Activated T-helper 17 cell treated with anti-CD3 and anti-CD28 coated beads, Interleukin-2, amount 50 U/mL, for 72 hours (primary cell): ENCODE measurements around the gene TRABD2B. TPM values are rescaled to one million over a fixed set of nuclear protein-coding genes. Genes with fewer than 3 reads are reported as not detected.

ENCODE experiments used
- ATAC-seq: fragments of 150-1000 bp; cut with Tn5 transposase; replicated peaks from 2 replicates; pipeline ENCODE4 v1.10.0; 2021; ENCODE audit warnings: mild to moderate bottlenecking, moderate library complexity
- H3K27ac Mint-ChIP-seq: one replicate; pipeline ENCODE4 v1.8.0; 2022; ENCODE audit warnings: mixed read lengths
- H3K27me3 Mint-ChIP-seq: one replicate; pipeline ENCODE4 v1.8.0; 2022; ENCODE audit warnings: mixed read lengths
- H3K36me3 Mint-ChIP-seq: one replicate; pipeline ENCODE4 v1.8.0; 2022; ENCODE audit warnings: low read depth, mild to moderate bottlenecking, mixed read lengths
- H3K4me1 Mint-ChIP-seq: one replicate; pipeline ENCODE4 v1.8.0; 2022; ENCODE audit warnings: mixed read lengths
- H3K4me3 Mint-ChIP-seq: one replicate; pipeline ENCODE4 v1.8.0; 2022; ENCODE audit warnings: mild to moderate bottlenecking, mixed read lengths
- H3K9me3 Mint-ChIP-seq: one replicate; pipeline ENCODE4 v1.8.0; 2022; ENCODE audit warnings: mixed read lengths
- total RNA-seq, 2 donors: library from RNA; stranded (reverse); gene quantifications; one replicate each; pipeline ENCODE4 v1.2.3, GENCODE V29; 2022

TRABD2B gene
- total RNA-seq, 2 donors from 2014 or later: not detected

DNA sequence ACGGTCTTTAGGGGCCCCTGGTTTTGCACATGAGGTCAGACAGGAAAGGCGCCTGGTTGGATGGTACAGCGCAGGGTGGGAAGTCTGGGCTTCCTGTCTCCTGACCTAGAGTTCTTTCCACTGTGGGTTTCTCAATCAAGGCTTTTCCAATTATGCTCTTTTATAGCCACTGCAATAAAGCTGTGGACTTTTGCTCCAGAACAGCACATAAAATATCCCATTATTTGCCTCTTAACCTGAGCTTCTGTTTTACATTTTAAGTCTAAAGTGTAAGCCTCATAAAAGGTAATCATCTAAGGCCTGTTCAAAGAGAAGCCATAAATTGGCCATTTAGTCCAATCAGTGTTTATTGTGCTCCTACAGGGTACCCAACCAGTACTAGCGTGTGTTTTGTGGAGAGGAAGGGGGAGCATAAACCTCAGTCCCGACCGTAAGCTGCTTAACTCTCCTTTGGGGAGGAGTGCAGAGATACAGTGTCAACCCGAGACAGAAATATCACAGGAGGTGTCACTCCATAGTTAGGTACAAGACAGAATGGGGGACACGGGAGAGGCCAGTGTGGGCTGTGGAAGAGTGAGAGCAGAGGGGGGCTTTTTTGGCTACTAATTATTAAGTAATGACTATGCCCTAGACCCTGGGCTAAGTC, 270.0 kb downstream of the TRABD2B start:
- Mint-ChIP-seq H3K4me1 (no peaks in the 10 kb centered on the region), H3K4me3 (no peak overlapping the region), H3K9me3 (no peaks in the 10 kb centered on the region), H3K27ac (no peak overlapping the region), H3K27me3 (peaks cover 30% of the 10 kb centered on the region), H3K36me3 (no peaks in the 10 kb centered on the region)
- no peak for ATAC-seq

DNA sequence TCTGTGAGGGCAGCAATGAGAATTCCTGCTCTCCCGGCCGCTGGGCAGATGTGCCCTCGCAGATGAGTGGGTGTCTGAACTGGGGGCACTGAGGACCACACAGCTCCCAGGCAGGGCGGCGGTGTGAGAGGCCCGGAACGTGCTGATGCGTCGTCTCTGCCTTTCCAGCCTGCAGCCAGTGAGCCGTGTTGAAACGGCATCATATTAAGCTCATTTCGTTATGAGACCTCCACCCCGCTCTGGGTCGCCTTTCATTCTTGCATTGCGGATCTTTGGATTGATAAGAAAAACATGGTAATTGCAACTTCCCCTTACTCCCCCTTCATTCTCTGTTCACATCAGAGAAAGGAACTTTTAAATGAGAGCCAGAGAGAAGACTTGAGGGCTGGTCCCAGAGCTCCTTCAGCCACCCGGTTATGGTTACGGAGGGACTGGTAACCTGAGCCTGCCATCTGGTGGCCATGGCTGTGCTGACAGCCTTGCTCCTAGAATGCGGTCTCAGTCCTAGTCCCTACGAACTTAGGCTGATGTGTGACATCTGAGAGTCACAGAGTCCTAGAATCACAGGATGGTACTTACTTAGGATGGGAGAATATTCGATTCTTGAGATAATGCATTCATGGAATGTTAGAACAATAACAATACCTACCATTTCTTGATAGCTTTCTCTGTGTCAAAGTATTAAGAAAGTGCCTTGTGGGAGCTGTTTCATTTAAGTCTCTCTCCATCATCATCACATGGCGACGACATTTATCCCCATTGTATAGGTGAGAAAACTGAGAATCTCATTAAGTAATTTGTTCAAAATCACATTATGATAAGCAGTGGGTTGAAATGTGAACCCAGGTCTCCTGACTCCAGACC, 271.0 kb downstream of the TRABD2B start:
- peak; percentile 85 for ATAC-seq
- Mint-ChIP-seq H3K27me3 (peaks cover 35% of the 10 kb centered on the region), H3K4me3 (peak overlapping the region; percentile 45), H3K27ac (no peak overlapping the region), H3K9me3 (no peaks in the 10 kb centered on the region), H3K4me1 (no peaks in the 10 kb centered on the region), H3K36me3 (no peaks in the 10 kb centered on the region)

DNA sequence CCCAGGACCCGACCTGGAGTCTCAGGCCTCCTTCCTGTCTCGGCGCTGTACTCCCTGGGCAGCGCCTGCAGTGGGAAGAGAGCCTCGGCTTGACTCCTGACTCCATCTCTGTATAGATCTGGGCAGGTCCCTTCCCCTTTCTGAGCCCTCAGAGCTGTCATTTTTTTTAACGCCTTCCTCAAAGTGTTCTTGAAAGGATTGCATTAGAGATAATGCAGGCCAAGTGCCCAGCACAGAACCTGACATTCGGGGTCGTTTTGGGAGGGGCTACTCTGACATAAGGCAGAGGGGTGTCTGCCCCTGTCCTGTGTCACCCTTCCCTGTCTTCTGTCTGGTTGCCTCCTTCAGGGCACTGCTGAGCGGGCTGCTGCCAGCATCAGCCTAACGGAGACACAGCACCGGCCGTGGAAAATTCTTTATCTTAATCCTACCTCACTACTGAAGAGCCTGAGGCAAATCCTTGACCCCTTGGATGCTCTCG, 271.6 kb downstream of the TRABD2B start:
- H3K27me3 Mint-ChIP-seq: peaks cover 35% of the 10 kb centered on the region
- H3K27ac Mint-ChIP-seq: no peak overlapping the region
- ATAC-seq: no peak
- no peaks in the 10 kb centered on the region for H3K4me1 Mint-ChIP-seq
- H3K36me3 Mint-ChIP-seq: no peaks in the 10 kb centered on the region
- H3K4me3 Mint-ChIP-seq: peak overlapping the region; percentile 45
- H3K9me3 Mint-ChIP-seq: no peaks in the 10 kb centered on the region

DNA sequence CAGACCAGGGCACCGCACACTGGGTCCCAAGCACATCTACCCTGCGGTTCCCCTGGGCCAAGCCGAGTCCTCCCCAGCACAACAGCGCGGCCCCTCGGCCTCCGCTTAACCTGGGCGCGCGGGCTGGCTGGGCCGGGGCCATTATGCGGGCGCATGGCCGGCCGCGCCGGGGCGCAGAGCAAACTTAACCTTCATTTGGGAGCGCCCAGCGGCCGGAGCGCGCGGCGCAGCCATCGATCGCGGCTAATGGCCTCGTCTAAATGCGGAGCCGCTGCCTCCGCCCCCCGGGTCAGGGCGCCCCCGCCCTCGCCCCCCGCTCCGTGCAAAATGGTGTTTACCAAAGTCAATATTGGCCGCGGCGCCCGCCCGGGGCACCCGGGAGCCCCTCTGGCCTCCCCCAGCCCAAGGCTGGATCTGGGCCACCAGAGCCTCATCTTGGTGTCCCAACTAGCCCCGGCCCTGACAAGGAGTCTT, 272.1 kb downstream of the TRABD2B start:
- Mint-ChIP-seq H3K4me1 (no peaks in the 10 kb centered on the region), H3K27me3 (peaks cover 38% of the 10 kb centered on the region), H3K9me3 (no peaks in the 10 kb centered on the region), H3K4me3 (no peak overlapping the region), H3K36me3 (no peaks in the 10 kb centered on the region), H3K27ac (no peak overlapping the region)
- no peak for ATAC-seq

DNA sequence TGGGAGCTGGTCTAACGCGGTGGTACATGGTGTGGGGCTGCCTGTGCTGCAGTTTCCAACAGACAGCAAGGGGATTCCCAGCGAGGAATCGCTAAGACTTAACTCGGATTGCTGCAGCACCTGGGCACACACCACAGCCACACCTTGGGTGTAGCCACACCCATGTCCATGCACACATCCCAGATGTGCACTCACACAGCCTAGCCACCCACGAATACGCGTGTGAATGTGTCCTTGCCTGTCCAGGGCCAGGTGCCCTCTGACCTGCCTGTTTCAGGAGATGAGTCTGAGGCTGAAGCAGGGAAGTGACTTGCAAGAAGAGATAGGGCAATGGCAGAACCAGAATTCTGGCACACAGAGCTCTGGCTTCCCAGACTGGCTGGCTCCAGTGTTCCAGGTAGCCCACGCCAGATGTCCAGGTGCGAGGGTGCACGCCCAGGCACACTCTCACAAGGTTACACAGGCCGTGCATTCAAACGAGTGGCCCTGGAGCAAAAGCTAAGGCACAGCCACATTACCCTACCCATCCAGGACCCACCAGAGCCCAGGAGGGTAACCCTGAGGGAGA, 272.7 kb downstream of the TRABD2B start:
- H3K4me3 Mint-ChIP-seq: no peak overlapping the region
- H3K27me3 Mint-ChIP-seq: peaks cover 38% of the 10 kb centered on the region
- no peak overlapping the region for H3K27ac Mint-ChIP-seq
- no peaks in the 10 kb centered on the region for H3K9me3 Mint-ChIP-seq
- no peaks in the 10 kb centered on the region for H3K4me1 Mint-ChIP-seq
- H3K36me3 Mint-ChIP-seq: no peaks in the 10 kb centered on the region
- ATAC-seq: no peak

DNA sequence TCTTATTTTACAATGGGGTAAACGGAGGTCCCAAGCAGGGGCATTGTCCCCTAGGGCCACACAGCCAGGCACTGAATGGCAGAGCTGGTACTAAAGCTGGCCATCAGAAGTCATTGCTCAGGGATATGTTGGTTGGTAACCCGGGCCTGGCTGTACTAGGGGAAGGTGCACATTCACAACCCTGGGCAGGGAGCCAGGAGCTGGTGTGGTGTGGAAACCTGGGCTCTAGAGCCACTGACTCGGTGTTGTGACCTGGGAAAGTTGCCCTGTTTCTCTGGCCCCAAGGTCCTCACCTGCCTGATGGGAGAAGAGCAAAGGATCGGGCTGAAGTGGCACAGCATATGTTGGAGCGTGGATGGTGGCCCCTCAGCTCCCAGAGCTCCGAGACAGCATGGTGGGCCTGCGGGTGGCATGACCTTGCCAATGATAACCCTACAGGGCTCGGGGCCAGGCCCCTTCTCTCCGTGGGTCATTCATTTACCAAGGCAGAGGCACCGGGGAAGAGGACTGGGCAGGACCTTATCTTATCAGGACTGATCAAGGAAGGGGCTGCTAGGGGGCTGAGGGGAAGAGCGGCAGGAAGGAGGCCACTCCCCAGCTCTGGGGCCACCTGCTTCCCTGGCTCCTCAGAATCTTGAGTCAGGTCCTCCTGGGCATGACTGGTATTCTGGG, 274.1 kb downstream of the TRABD2B start:
- Mint-ChIP-seq H3K27ac (no peak overlapping the region), H3K4me3 (no peak overlapping the region), H3K36me3 (no peaks in the 10 kb centered on the region), H3K4me1 (no peaks in the 10 kb centered on the region), H3K9me3 (no peaks in the 10 kb centered on the region), H3K27me3 (peaks cover 38% of the 10 kb centered on the region)
- ATAC-seq: no peak

DNA sequence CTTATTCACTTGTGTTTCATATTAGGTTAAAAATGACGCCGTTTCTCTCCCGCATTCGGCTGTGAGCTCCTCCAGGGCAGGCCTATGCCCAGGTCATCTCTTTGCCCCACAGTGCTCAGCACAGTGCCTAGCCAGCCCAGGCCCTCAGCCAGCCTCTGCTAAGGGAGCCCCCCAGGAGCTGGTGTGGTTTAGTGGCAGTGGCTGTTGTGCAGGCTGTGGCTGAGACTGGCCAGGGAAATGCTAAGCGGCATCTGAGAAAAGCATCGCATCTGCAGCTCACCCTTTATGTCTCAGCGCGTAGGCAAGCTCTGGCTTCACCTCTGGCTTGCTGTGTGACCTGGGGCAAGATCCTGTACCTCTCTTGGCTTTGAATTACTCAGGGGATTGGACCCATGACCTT, 275.1 kb downstream of the TRABD2B start:
- no peak for ATAC-seq
- no peaks in the 10 kb centered on the region for H3K9me3 Mint-ChIP-seq

DNA sequence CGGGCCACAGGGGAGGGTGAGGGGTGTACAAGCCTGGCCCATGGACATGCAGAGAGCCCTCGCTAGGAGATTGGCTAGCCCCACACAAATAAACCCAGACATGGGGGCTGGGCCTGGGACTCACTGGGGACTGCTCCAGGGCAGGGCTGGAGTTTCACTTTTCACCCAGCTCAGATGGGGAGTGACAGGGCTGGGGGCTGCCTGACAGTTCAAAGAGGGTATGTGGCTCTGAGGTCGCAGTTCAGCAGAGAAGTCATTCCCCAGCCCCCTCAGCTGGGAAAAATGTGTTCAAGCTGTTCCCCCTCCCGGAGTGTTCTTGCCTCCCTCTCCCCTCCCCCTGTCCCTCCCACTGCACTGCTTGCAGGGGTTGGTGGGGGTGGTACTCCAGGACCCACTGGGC, 277.1 kb downstream of the TRABD2B start:
- Mint-ChIP-seq H3K4me1 (no peaks in the 10 kb centered on the region), H3K27ac (no peak overlapping the region), H3K36me3 (no peaks in the 10 kb centered on the region), H3K27me3 (peaks cover 47% of the 10 kb centered on the region), H3K4me3 (no peak overlapping the region), H3K9me3 (no peaks in the 10 kb centered on the region)
- no peak for ATAC-seq

More for the DNA sequence above, 275.1 kb downstream of the TRABD2B start:
- Mint-ChIP-seq H3K4me1 (no peaks in the 10 kb centered on the region), H3K27ac (no peak overlapping the region), H3K36me3 (no peaks in the 10 kb centered on the region), H3K27me3 (peaks cover 39% of the 10 kb centered on the region), H3K4me3 (no peak overlapping the region)

DNA sequence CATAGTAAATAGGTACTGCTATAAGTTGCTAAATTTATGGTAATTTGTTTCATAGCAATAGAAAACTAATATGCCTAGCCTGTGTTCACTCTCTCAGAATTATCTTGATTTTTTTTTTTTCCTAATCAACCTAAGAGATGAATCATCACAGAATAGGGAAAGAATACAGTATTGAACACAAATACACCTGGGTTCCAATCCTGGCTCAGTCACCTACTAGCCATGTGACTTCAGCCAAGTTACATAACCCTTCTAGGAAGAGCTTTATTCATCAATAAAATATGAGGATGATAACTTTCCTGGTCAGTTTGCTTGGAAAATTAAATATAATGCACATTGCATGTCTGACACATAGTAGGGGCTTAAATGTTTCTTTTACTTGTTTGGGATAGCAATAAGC, 279.8 kb downstream of the TRABD2B start:
- H3K36me3 Mint-ChIP-seq: no peaks in the 10 kb centered on the region
- H3K27me3 Mint-ChIP-seq: peaks cover 58% of the 10 kb centered on the region
- no peaks in the 10 kb centered on the region for H3K9me3 Mint-ChIP-seq
- H3K27ac Mint-ChIP-seq: no peak overlapping the region
- H3K4me1 Mint-ChIP-seq: no peaks in the 10 kb centered on the region
- H3K4me3 Mint-ChIP-seq: no peak overlapping the region
- ATAC-seq: no peak

DNA sequence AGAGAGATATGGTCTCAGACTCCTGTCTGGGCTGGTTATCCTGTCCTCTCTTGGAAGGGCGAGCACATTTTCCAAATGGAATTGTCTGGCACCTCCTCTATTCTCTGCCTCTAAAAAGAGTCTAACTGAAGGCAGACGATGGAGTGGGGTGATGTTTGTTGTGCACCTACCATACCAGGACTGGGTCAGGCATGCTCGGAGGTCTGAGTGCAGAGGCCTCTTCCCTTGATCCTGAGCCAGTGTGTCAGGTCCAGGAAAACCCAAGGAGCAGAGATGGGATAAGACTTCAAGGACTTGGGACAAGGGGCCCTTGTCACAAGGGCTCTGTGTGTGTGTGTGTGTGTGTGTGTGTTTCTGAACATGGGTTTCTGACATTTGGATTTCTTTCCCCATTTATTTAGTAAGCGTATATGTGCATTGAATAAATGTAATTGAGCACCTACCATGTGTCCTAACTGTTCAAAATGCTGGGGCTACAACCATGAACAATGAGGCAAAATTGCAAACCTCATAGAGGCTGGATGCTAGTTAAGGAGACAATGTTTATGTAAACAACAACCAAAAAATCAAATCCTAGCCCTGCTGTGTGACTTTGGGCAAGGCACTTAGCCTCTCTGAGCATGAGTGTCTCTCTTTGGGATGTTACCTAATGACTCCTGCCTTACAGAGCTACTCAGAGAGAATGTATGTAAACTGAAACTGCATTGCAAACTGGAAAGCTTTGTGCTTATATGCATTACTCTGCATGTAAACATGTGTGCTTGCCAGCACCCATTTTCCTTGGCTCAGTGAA, 283.0 kb downstream of the TRABD2B start:
- ATAC-seq: no peak
- Mint-ChIP-seq H3K4me1 (no peaks in the 10 kb centered on the region), H3K9me3 (no peaks in the 10 kb centered on the region), H3K27ac (no peak overlapping the region), H3K27me3 (peaks cover 48% of the 10 kb centered on the region), H3K36me3 (no peaks in the 10 kb centered on the region), H3K4me3 (no peak overlapping the region)

DNA sequence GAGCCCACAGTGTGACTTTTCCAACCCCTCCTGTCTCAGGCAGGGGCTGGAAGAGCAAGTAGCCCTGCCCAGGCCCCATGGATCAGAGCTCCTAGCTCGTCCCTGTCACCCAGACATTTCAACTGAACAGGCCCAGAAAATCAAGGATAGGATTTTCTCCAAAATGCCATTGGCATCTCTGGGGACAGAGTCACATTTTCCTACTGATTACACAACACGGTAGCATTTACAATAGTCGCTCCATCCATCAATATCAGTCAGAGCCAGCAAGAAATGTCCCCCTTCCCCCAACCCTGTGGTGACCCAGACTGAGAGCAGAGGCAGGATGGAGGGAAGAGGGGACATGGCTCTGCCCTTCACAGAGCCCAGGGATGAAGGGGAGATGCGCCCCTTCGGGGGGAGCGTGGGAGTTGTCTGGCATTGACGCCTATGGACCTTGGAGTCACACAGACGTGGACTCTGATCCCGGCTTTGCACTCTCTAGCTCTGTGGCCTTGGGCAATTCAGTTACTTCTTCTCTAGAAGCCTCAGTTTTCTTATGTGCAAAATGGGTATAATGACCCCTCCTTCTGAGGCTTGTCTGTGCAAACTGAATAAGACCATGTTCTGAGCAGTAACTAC, 283.7 kb downstream of the TRABD2B start:
- Mint-ChIP-seq H3K9me3 (no peaks in the 10 kb centered on the region), H3K27ac (no peak overlapping the region), H3K27me3 (peaks cover 50% of the 10 kb centered on the region), H3K36me3 (no peaks in the 10 kb centered on the region), H3K4me3 (no peak overlapping the region), H3K4me1 (no peaks in the 10 kb centered on the region)
- ATAC-seq: no peak

DNA sequence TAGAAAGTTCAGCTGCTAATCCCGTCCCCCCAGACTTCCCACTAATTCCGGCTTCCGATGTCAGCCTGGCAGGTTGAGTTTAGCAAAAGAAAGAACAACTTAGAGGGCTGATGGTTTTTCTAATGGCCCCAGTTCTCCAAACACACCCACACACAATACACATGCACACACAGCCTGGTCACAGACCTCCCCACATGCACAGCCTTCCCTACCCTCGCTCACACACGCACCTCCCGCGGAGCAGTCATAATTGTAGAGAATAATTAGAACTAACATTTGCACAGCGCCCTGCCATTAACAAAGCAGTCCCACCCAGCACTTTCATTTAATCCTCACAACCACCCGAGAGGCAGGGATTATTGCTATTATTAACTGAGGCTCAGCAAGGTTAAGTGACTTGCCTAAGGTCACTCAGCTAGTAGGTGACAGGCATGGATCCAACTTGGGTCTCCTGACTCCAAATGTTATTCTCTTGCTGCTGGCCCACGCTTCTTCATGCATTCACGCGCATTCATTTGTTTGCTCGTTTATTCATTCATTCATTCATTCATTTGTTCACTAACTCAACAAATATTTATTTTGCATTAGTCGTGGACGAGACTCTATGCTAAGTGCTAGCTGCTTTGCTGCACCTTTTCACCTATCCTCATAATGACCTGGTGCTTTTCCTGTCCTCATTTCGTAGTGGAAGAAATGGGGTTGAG, 284.4 kb downstream of the TRABD2B start:
- no peak for ATAC-seq
- H3K36me3 Mint-ChIP-seq: no peaks in the 10 kb centered on the region
- H3K4me1 Mint-ChIP-seq: peaks cover 4% of the 10 kb centered on the region
- H3K27ac Mint-ChIP-seq: no peak overlapping the region
- no peaks in the 10 kb centered on the region for H3K9me3 Mint-ChIP-seq
- H3K4me3 Mint-ChIP-seq: no peak overlapping the region
- peaks cover 54% of the 10 kb centered on the region for H3K27me3 Mint-ChIP-seq

DNA sequence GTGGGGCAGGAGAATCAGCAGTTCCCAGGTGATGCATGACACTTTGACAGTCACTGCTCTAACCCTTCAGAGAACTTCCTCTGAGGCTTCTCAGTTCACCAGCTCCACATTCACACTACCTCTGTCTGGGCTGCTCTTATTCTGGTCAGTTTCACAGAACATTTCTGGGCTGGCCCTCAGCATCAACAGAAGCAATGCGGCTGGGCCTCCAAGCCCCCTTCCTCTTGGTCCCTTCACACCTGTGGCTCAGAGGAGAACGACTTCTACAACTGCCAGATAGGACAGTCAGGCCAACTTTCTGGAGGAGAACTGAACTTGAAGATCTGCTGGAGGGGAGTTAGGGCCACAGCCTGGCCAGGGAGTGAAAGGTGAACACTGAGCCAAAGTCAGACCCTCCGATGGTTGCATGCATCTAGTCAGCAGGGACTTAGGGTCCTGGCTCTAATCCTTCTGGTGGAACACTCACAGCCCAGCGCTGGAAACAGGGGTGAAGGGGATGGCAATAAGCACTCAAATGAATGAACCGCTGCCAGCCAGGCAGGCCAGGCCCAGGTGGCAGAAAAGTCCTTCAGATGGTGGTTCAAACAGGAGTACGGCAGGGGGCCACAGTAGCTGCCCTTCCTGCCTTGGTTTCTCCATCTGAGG, 285.2 kb downstream of the TRABD2B start:
- no peaks in the 10 kb centered on the region for H3K9me3 Mint-ChIP-seq
- no peak overlapping the region for H3K27ac Mint-ChIP-seq
- H3K36me3 Mint-ChIP-seq: no peaks in the 10 kb centered on the region
- H3K27me3 Mint-ChIP-seq: peaks cover 55% of the 10 kb centered on the region
- no peak for ATAC-seq
- H3K4me1 Mint-ChIP-seq: peaks cover 4% of the 10 kb centered on the region
- H3K4me3 Mint-ChIP-seq: no peak overlapping the region
